T-helper 22 cell (primary cell): ENCODE data around the gene PNMT.

Source experiments
- DNase-seq: peaks from one replicate; pipeline ENCODE4 v3.0.0-alpha.2; 2020; ENCODE audit warnings: low read depth

The PNMT gene, protein sequence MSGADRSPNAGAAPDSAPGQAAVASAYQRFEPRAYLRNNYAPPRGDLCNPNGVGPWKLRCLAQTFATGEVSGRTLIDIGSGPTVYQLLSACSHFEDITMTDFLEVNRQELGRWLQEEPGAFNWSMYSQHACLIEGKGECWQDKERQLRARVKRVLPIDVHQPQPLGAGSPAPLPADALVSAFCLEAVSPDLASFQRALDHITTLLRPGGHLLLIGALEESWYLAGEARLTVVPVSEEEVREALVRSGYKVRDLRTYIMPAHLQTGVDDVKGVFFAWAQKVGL

GRCh38 chr17:39667945-39668924, at the start of gene PNMT:
TSS of gene PNMT (plus strand) at chr17:39668453. CDS start at chr17:39668476, 23 bp downstream.
- no peak for DNase-seq

DNA sequence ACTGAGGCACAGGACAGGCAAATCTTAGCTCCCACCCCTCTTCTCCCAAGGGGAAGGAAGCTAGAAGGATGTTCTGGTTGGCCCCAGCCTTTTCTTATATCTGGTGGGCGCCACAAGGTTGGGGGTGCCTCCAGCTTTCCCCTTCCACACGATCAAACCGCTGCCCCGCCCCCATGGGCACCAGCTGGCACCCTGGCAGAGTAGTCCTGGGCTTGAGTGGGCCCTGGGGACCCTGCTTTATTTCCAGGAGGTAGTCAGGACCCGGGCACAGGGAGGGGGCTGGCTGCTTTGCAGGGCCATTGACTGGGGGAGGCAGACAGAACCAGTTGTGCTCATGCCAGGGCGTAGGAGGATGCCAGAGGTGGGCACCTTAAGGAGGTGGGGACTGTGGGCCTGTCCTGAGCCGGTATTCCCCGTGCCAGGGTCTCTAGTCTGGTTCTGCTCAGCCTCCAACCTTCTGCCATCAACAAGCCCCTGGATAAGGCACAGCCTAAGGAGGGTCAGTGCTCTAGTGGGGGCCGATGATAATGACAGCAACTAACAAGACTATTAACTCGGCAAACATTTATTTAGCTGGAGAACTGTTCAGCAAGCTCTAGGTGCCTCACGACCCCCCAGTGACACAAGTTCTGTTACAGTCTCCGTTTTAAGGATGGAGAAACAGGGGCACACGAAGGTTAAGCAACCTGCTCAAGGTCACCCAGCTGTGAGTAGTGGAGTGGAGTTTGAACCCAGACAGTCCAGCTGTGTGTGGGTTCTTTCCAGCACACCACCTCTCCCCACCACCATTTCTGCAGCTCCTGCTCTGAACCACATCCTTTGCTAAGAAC, 49.1 kb upstream of the PNMT start:
- DNase-seq, result no peak

GRCh38 chr17:39619786-39620101, 48.5 kb upstream of the PNMT start:
- no peak for DNase-seq

GRCh38 chr17:39621523-39622379, 46.5 kb upstream of the PNMT start:
- peak; percentile 64 for DNase-seq

DNA sequence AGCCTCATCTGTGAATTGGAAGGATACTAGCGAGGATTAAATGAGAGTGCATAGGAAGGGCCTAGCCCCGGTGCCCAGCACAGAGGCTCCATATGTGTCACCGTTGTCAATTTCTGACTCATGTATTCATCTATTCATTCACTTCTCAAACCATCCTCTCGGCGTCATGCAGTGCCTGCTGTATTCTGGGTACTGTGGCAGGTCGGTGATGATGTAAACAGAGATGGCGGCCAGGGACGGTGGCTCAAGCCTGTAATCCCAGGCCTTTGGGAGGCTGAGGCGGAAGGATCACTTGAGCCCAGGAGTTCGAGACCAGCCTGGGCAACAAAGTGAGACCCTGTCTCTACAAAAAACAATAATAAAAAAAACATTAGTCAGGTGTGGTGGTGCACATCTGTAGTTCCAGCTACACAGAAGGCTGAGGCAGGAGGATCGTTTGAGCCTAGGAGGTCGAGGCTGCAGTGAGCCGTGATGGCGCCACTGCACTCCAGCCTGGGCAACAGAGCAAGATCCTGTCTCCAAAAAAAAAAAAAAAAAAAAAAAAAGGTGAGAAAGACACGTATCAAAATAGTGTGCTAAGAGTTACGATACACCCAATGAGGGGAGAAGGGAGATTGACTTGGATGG, 45.8 kb upstream of the PNMT start:
- DNase-seq, result peak; percentile 26

- peak; percentile 57 for DNase-seq
Observed at GRCh38 chr17:39623356-39623950, 44.8 kb upstream of the PNMT start.

DNA sequence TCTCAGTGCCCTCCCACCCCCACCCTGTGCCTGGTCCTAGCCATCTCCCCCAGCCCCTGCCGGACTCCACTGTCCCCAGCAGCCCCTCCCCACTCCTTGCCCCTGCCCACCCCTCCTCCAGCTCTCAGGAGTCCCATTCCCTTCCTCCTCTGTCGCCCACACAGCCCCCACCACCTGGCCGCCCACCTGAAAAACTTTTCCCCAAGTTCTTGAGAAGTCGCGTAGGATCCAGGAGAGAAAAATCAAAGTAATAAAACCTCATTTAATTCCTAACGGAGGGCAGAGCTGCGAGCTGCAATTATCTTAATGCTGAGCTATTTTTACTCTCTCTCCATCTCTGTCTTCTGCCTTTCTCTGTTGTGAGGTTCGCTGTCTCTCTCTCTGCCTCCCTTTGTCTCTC, 43.9 kb upstream of the PNMT start:
- no peak for DNase-seq

DNA sequence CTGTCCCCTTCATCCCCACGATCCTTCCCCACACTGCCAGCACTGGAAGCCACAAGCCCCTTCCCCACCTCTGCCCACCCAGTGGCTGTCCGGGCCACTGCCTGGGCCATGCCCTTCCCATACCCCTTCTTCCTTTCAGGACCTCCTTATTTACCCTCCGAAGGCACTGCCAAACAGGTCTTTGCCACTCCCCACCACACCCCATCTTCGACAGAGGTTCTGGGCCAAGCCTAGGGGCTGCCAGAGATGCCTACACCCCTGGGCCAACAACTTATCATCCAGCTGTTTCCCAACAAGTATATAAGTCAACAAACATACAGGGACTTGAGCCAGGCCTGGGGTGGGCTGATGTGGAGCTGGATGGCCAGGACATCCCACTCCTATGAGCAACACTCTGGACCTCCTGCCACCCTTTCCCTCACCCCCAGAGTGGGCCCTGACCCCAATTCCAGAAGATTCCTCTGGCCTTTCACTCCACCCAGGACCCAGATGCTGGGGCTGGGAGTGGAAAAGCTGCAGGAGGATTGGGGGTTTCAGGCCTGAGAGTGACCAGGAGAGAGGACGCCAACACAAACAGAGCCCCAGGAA, 43.0 kb upstream of the PNMT start:
- DNase-seq, result no peak

GRCh38 chr17:39626171-39627046, 41.8 kb upstream of the PNMT start, which contains the start of gene PPP1R1B:
TSS of gene PPP1R1B (plus strand) at chr17:39626952. CDS start at chr17:39627393, 441 bp downstream.
- no peak for DNase-seq

DNA sequence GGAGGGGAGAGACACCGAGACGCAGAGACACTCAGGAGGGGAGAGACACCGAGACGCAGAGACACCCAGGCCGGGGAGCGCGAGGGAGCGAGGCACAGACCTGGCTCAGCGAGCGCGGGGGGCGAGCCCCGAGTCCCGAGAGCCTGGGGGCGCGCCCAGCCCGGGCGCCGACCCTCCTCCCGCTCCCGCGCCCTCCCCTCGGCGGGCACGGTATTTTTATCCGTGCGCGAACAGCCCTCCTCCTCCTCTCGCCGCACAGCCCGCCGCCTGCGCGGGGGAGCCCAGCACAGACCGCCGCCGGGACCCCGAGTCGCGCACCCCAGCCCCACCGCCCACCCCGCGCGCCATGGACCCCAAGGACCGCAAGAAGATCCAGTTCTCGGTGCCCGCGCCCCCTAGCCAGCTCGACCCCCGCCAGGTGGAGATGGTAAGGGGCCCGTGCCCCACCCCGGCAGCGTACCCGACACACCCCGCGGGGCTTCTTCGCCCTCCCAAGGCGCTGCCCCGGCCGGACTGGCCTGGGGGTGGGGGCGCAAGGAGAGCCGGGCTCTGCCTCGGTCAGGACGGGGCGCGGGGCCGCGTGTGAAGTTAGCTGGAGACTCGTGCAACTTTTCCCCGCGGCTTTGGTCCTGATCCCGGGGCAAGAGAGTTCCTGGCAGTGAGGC, 41.1 kb upstream of the PNMT start:
- no peak for DNase-seq

DNA sequence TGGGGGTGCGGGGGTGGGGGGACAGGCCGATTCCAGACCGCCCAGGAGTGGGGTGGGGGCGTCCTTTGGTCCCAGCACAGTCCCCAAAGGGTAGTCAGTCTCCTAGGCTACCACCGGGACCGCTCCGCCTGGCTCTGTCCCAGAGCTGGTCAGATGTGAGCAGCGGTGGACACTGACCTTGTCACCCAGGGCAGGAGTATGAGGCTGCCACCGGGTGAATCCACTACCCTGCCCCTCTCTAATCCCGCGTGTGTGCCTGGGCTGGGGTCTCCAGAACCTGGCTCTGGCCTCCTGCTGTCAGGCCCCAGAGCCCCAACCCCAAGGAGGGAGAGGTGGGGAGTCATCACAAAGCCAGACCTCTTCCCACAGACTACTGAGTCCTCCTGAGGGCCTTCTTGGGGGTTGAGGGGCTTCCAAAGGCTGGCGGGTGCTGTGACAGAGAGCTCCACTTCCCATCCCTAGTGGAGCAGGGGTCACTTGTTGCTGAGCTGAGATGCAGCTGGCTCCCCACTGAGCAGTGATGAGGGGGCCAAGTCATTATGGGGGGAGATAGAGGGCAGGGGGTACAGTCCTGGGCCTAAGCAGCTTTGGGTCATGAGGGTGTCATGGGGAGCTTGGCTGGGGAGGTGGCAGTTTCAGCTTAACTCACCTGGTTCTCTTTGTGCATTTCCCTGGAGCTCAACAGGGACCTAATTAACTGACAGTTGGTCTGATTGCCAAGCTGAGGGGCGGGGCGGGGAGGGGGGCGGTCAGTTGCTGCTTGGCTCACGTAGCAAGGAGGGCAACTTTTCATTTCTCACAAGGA, 40.3 kb upstream of the PNMT start:
- DNase-seq, result no peak

DNA sequence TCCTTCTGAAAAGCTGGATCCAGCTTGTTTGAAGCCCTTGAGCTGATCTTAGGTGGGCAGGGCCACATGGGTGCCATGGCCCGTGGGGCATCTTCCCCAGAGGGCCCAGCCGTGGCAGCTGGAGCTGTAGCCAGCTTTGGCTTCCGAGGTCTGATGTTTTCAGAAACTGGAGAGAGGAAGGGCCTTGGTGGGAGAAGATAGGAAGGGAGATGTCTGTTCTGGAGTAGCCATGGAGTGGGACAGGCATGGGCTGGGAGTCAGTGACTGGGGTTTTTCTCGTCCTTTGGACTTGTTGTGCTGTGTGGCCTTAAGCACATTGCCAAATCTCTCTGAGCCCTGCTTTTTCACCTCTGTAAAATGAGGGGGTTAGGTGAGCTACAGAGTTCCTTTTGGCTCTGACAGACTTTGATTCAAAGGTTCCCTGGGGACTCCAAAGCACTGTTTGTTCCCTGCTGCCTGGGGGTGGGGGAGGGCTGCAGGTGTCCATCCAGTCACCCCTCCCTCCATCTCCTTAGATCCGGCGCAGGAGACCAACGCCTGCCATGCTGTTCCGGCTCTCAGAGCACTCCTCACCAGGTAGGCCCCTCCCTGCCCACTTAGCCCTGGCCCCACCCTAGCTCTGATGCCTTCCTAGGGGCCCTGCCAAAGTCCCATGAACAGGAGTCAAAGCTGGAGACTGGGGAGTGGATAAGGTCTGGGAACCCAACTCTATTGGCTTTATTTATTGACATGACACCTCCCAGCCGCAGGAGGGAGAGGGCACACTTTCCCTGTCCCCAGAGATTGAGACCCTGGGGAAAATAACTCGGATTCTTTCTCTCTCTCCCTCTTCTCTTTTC, 39.4 kb upstream of the PNMT start:
- DNase-seq, result no peak

DNA sequence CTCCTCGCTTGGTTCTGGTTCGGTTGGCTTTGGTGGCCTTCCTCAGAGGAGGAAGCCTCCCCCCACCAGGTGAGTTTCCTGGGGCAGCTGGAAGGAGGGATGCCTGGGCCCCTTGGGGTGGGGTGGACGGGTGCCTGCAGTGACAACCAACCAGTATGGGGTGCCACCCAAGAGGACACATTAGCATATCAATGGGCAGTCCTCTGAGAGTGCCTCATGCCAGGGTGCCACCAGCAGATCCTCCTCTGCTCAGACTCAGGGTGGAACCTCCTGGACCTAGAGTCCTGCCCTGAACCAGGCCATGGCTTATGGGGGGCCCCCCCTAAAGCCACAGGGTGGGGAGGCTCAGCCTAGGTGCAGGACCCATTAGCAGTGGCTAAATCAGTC, 38.8 kb upstream of the PNMT start:
- DNase-seq, result no peak

- DNase-seq, result no peak
Observed at GRCh38 chr17:39629898-39630297, 38.4 kb upstream of the PNMT start.

- DNase-seq, result no peak
Observed at GRCh38 chr17:39631403-39631802, 36.9 kb upstream of the PNMT start.

GRCh38 chr17:39632153-39632941, 35.9 kb upstream of the PNMT start:
- DNase-seq, result no peak
